ENCODE data around the gene LSM11.

GRCh38 chr5:157756122-157756521 lies 12.6 kb downstream of the LSM11 start:
- no peak for TF ChIP-seq CTCF (conservative IDR thresholded peaks at IDR 0.05; ENCODE audit: low read length)
- no peak for TF ChIP-seq EZH2phosphoT487 (IDR thresholded peaks at IDR 0.05; ENCODE audit: borderline replicate concordance)

All from Loucy (cell line).